ENCODE results near the gene ABCC1. TPM values are rescaled to one million over a fixed set of nuclear protein-coding genes. Genes with fewer than 3 reads are reported as not detected.
A peak's percentile ranks its signal among the peaks of the same experiment; 100 is the strongest.

Gene ABCC1
- total and polyA plus RNA-seq, 2 of the 8 experiments (the other 6 are each of a cell fraction or from before 2014, with no cell fraction given): 42.6 to 66.8 TPM

- Histone ChIP-seq H3K27me3 (replicated peaks in 1 of 4; ENCODE audit: control insufficient read depth in 3 of 4, extremely low read depth in 1 of 4, insufficient read depth in 3 of 4, low read length in 3 of 4) (no peaks in the 10 kb centered on the region), H3K4me2 (ENCODE audit: insufficient read depth in 1 of 2, low read depth in 2 of 2, low read length in 2 of 2) (no peak overlapping the region), H3K9me3 (ENCODE audit: insufficient read depth in 2 of 2, low read depth in 1 of 2, low read length in 1 of 2) (no peaks in the 10 kb centered on the region), H3K23me2 (ENCODE audit: low read depth, low read length) (no peaks in the 10 kb centered on the region), H3K27ac (ENCODE audit: low read depth, low read length) (no peak overlapping the region), H4K5ac (ENCODE audit: insufficient read length, low read depth, low read length) (no peak overlapping the region), H3K79me1 (ENCODE audit: low read depth, low read length) (no peaks in the 10 kb centered on the region; the same call in 1 of the 2 replicates), H2AK5ac (ENCODE audit: low read depth, low read length) (no peak overlapping the region), H3K4me3 (ENCODE audit: extremely low read depth in 1 of 4, insufficient read depth in 2 of 4, low read depth in 3 of 4, low read length in 4 of 4) (no peak overlapping the region), H2BK120ac (replicated peaks; ENCODE audit: low read depth, low read length) (no peak overlapping the region), H3K36me3 (ENCODE audit: control insufficient read depth in 2 of 4, insufficient read depth in 4 of 4, low read length in 3 of 4) (peaks cover 7 to 36% (median 16%) of the 10 kb centered on the region in 4 experiments), H3K18ac (ENCODE audit: extremely low read depth, low read length) (no peak overlapping the region), H2BK5ac (ENCODE audit: low read depth, low read length) (no peak overlapping the region), H2AFZ (ENCODE audit: low read length) (no peak overlapping the region), H3K79me2 (ENCODE audit: control insufficient read depth in 1 of 2, insufficient read depth in 2 of 2, low read length in 2 of 2) (no peaks in the 10 kb centered on the region), H3K4me1 (replicated peaks in 1 of 4; ENCODE audit: control insufficient read depth in 3 of 4, insufficient read depth in 4 of 4, low read length in 3 of 4) (peaks cover 0 to 4% (median under 1%) of the 10 kb centered on the region in 4 experiments; a peak in 1 of 7 replicates), H3K56ac (replicated peaks; ENCODE audit: insufficient read length, low read depth, low read length) (no peak overlapping the region), H2BK12ac (ENCODE audit: low read depth, low read length) (no peak overlapping the region), H3K14ac (ENCODE audit: insufficient read length) (no peak overlapping the region), H3K9ac (replicated peaks in 1 of 4; ENCODE audit: extremely low read depth in 1 of 4, low read depth in 3 of 4, low read length in 3 of 4) (no peak overlapping the region), H4K8ac (ENCODE audit: extremely low read depth, insufficient read depth, low read length) (no peak overlapping the region), H4K91ac (replicated peaks; ENCODE audit: insufficient read length, low read length) (no peak overlapping the region), H3K23ac (ENCODE audit: insufficient read length) (no peak overlapping the region), H2BK15ac (ENCODE audit: low read length) (no peak overlapping the region), H4K20me1 (replicated peaks in 1 of 2; ENCODE audit: control insufficient read depth in 1 of 2, insufficient read depth in 2 of 2, low read length in 2 of 2) (peaks cover 3% of the 10 kb centered on the region in 2 experiments), H2BK20ac (ENCODE audit: low read length) (no peak overlapping the region), H3K4ac (replicated peaks; ENCODE audit: insufficient read length, low read depth, low read length) (no peak overlapping the region)
- ChIA-PET CTCF (ENCODE audit: partially characterized antibody) (interaction anchor here (0.6 to 1.5 kb wide), 8 partner anchors 9 to 423 kb away, joined by 3 to 7 read pairs (median 3); no protein-coding TSS in a partner anchor), POLR2A (ENCODE audit: partially characterized antibody) (no interaction called here)
- 90% methylated on average over 6 of the region's 8 CpGs; no CpG with 5 or more reads in 1 of the 2 experiments for WGBS, 2 experiments (ENCODE audit: extremely low coverage in 1 of 2, insufficient coverage in 1 of 2, insufficient read length in 1 of 2, insufficient replicate concordance in 2 of 2, low coverage in 1 of 2, low lambda C conversion rate in 2 of 2, missing lambda C conversion rate in 1 of 2)
- TF ChIP-seq CTCF (IDR thresholded peaks at IDR 0.05; ENCODE audit: control extremely low read depth in 1 of 3, insufficient read depth in 1 of 3, low read depth in 1 of 3, low read length in 3 of 3) (no peak), USF2 (IDR thresholded peaks at IDR 0.05; ENCODE audit: low read length) (0 out of 2 replicates have a peak, but pooled peaks have one; percentile 50), SRF (IDR thresholded peaks at IDR 0.05; ENCODE audit: low read depth, low read length) (no peak), ZNF274 (IDR thresholded peaks at IDR 0.05; ENCODE audit: borderline replicate concordance, extremely low read depth, low read length) (no peak)
- DNase-seq (ENCODE audit: low read depth in 1 of 2, low spot score in 2 of 2) (no peak), FAIRE-seq (no peak)
Observed at GRCh38 chr16:16143931-16144330, 194.5 kb downstream of the ABCC1 start.
